ENCODE results near the gene LONP1.

DNA sequence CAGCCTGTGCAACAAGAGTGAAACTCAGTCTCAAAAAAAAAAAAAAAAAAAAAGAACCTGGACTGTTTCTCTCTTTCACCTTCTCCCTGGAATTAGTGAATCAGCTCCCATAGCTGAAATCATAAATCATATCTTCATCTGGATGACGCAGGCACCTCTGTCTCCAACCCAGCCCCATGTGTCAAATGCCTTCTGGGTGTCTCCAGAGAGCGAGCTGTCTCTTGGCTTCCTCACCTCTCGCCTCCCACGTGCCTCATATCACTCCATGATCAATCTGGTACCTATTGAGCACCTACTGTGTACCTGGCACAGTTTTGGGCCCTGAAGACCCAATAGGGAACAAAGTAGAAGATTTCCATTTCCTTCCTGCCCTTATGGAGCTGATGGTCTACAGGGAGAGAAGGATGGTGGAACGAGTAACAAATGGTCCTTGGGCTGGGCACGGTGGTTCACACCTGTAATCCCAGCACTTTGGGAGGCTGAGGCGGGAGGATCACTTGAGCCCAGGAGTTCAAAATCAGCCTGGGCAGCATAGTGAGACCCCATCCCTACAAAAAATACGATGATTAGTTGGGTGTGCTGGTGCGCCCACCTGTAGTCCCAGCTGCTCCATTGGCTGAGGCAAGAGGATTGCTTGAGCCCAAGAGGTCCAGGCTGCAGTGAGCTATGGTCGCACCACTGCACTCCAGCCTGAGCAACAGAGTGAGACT lies 36.6 kb downstream of the LONP1 start:
- TF ChIP-seq, protein P1, sequence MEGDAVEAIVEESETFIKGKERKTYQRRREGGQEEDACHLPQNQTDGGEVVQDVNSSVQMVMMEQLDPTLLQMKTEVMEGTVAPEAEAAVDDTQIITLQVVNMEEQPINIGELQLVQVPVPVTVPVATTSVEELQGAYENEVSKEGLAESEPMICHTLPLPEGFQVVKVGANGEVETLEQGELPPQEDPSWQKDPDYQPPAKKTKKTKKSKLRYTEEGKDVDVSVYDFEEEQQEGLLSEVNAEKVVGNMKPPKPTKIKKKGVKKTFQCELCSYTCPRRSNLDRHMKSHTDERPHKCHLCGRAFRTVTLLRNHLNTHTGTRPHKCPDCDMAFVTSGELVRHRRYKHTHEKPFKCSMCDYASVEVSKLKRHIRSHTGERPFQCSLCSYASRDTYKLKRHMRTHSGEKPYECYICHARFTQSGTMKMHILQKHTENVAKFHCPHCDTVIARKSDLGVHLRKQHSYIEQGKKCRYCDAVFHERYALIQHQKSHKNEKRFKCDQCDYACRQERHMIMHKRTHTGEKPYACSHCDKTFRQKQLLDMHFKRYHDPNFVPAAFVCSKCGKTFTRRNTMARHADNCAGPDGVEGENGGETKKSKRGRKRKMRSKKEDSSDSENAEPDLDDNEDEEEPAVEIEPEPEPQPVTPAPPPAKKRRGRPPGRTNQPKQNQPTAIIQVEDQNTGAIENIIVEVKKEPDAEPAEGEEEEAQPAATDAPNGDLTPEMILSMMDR (IDR thresholded peaks at IDR 0.05; ENCODE audit: insufficient read depth, low read length, poor library complexity, severe bottlenecking), result no peak
- no peak for TF ChIP-seq EZH2phosphoT487 (conservative IDR thresholded peaks at IDR 0.05; ENCODE audit: low read length)

Measured in SU-DHL-6 (cell line).